ENCODE measurements around the gene ZNF491. TPM values are rescaled to one million over a fixed set of nuclear protein-coding genes. Genes with fewer than 3 reads are reported as not detected.
"Not testable (repeated sequence)": the region's sequence is repeated elsewhere in the genome, so short reads cannot be mapped to it uniquely, and the experiment has no call there.

ZNF491 gene
- total RNA-seq, 2 experiments from 2014 or later, result 0.96 to 1.7 TPM

GRCh38 chr19:11821474-11822109 lies 23.3 kb downstream of the ZNF491 start:
- CTCF ChIA-PET, result no interaction called here
- Mint-ChIP-seq H3K4me3 (no peak overlapping the region), H3K27ac (no peak overlapping the region), H3K27me3 (no peaks in the 10 kb centered on the region), H3K36me3 (peaks cover 65% of the 10 kb centered on the region), H3K4me1 (peaks cover 2% of the 10 kb centered on the region), H3K9me3 (ENCODE audit: low read depth) (peaks cover 14% of the 10 kb centered on the region)
- ATAC-seq (no peak), DNase-seq (no peak)

GRCh38 chr19:11828957-11829876 lies 30.9 kb downstream of the ZNF491 start:
- CTCF ChIA-PET, H3K4me3 Mint-ChIP-seq, ATAC-seq, H3K4me1 Mint-ChIP-seq, H3K27ac Mint-ChIP-seq, H3K27me3 Mint-ChIP-seq, DNase-seq: not testable (repeated sequence)
- Mint-ChIP-seq H3K9me3 (ENCODE audit: low read depth) (peaks cover 43% of the 10 kb centered on the region), H3K36me3 (peaks cover 78% of the 10 kb centered on the region)

GRCh38 chr19:11832253-11832912 lies 34.1 kb downstream of the ZNF491 start:
- CTCF ChIA-PET, result no interaction called here
- DNase-seq, result no peak
- H3K36me3 Mint-ChIP-seq, result peaks cover 68% of the 10 kb centered on the region
- H3K27ac Mint-ChIP-seq, result no peak overlapping the region
- peaks cover 52% of the 10 kb centered on the region for H3K9me3 Mint-ChIP-seq (ENCODE audit: low read depth)
- H3K4me1 Mint-ChIP-seq, result no peaks in the 10 kb centered on the region
- H3K27me3 Mint-ChIP-seq, result no peaks in the 10 kb centered on the region
- H3K4me3 Mint-ChIP-seq, result no peak overlapping the region
- ATAC-seq, result no peak

GRCh38 chr19:11833541-11833940 lies 35.2 kb downstream of the ZNF491 start:
- Mint-ChIP-seq H3K4me1 (no peaks in the 10 kb centered on the region), H3K36me3 (peaks cover 57% of the 10 kb centered on the region), H3K9me3 (ENCODE audit: low read depth) (peaks cover 49% of the 10 kb centered on the region), H3K27me3 (no peaks in the 10 kb centered on the region), H3K4me3 (no peak overlapping the region), H3K27ac (no peak overlapping the region)
- no peak for ATAC-seq
- DNase-seq, result no peak
- CTCF ChIA-PET, result no interaction called here

- H3K4me1 Mint-ChIP-seq, H3K27ac Mint-ChIP-seq, CTCF ChIA-PET, DNase-seq, ATAC-seq, H3K27me3 Mint-ChIP-seq, H3K4me3 Mint-ChIP-seq: not testable (repeated sequence)
- Mint-ChIP-seq H3K9me3 (ENCODE audit: low read depth) (peaks cover 41% of the 10 kb centered on the region), H3K36me3 (peaks cover 39% of the 10 kb centered on the region)
These were observed 37.3 kb downstream of the ZNF491 start for GRCh38 chr19:11835626-11836066.

GRCh38 chr19:11843722-11844121 lies 45.4 kb downstream of the ZNF491 start:
- Mint-ChIP-seq H3K36me3 (peaks cover 7% of the 10 kb centered on the region), H3K27ac (no peak overlapping the region), H3K4me1 (peaks cover 9% of the 10 kb centered on the region), H3K27me3 (no peaks in the 10 kb centered on the region), H3K9me3 (ENCODE audit: low read depth) (peaks cover 11% of the 10 kb centered on the region), H3K4me3 (no peak overlapping the region)
- CTCF ChIA-PET, result interaction anchor here (1.5 kb wide), 1 partner anchor 46 kb away, joined by 3 read pairs; the partner anchor contains the start of gene ZNF491
- no peak for ATAC-seq
- DNase-seq, result no peak

- not testable (repeated sequence) for H3K27ac Mint-ChIP-seq
These were observed 49.3 kb downstream of the ZNF491 start for GRCh38 chr19:11847615-11848014.

GRCh38 chr19:11848200-11848593 lies 49.9 kb downstream of the ZNF491 start:
- Mint-ChIP-seq H3K27ac (peak overlapping the region; percentile 84), H3K4me3 (peak overlapping the region; percentile 81), H3K27me3 (no peaks in the 10 kb centered on the region), H3K36me3 (peaks cover 23% of the 10 kb centered on the region), H3K4me1 (peaks cover 18% of the 10 kb centered on the region), H3K9me3 (ENCODE audit: low read depth) (peaks cover 4% of the 10 kb centered on the region)
- DNase-seq (no peak), ATAC-seq (no peak)
- CTCF ChIA-PET, result interaction anchor here (1.4 to 1.6 kb wide), 2 partner anchors 50 to 76 kb away, joined by 3 to 4 read pairs; partner anchors contain the start of gene ZNF491

More at GRCh38 chr19:11847615-11848014, 49.3 kb downstream of the ZNF491 start:
- Mint-ChIP-seq H3K4me1 (peaks cover 18% of the 10 kb centered on the region), H3K36me3 (peaks cover 20% of the 10 kb centered on the region)
- H3K4me3 Mint-ChIP-seq; DNase-seq; H3K9me3 Mint-ChIP-seq (ENCODE audit: low read depth); H3K27me3 Mint-ChIP-seq; ATAC-seq: not testable (repeated sequence)
- CTCF ChIA-PET, result interaction anchor here (1.6 kb wide), 1 partner anchor 50 kb away, joined by 4 read pairs; the partner anchor contains the start of gene ZNF491

- CTCF ChIA-PET, result interaction anchor here (1.4 to 1.6 kb wide), 2 partner anchors 51 to 75 kb away, joined by 3 to 4 read pairs; partner anchors contain the start of gene ZNF491
- ATAC-seq, result peak; percentile 100
- peaks cover 5% of the 10 kb centered on the region for H3K9me3 Mint-ChIP-seq (ENCODE audit: low read depth)
These were observed 50.5 kb downstream of the ZNF491 start, which contains the start of gene ZNF439 for GRCh38 chr19:11848594-11849469. Gene ZNF439 (plus strand): TSS chr19:11848726. CDS start chr19:11848868, 142 bp downstream.

GRCh38 chr19:11850289-11850688 lies 52.0 kb downstream of the ZNF491 start:
- not testable (repeated sequence) for H3K4me3 Mint-ChIP-seq; H3K27me3 Mint-ChIP-seq; DNase-seq; ATAC-seq; H3K27ac Mint-ChIP-seq; H3K9me3 Mint-ChIP-seq (ENCODE audit: low read depth)
- H3K36me3 Mint-ChIP-seq, result peaks cover 35% of the 10 kb centered on the region
- H3K4me1 Mint-ChIP-seq, result peaks cover 16% of the 10 kb centered on the region
- CTCF ChIA-PET, result interaction anchor here (1.0 to 1.4 kb wide), 2 partner anchors 13 to 53 kb away, joined by 3 read pairs; no protein-coding TSS in a partner anchor

More at GRCh38 chr19:11848594-11849469, 50.5 kb downstream of the ZNF491 start, which contains the start of gene ZNF439:
- H3K4me3 Mint-ChIP-seq, result peak within 1 kb of the TSS; percentile 81
- H3K27me3 Mint-ChIP-seq, result no peaks in the 10 kb centered on the region
- peaks cover 26% of the 10 kb centered on the region for H3K36me3 Mint-ChIP-seq
- peaks cover 16% of the 10 kb centered on the region for H3K4me1 Mint-ChIP-seq
- peak within 1 kb of the TSS; percentile 84 for H3K27ac Mint-ChIP-seq
- DNase-seq, result peak; percentile 92

GRCh38 chr19:11853358-11853757 lies 55.0 kb downstream of the ZNF491 start:
- DNase-seq (no peak), ATAC-seq (no peak)
- Mint-ChIP-seq H3K27ac (no peak overlapping the region), H3K9me3 (ENCODE audit: low read depth) (peaks cover 19% of the 10 kb centered on the region), H3K4me3 (no peak overlapping the region), H3K4me1 (peaks cover 12% of the 10 kb centered on the region), H3K36me3 (peaks cover 45% of the 10 kb centered on the region), H3K27me3 (no peaks in the 10 kb centered on the region)
- CTCF ChIA-PET, result no interaction called here

GRCh38 chr19:11856596-11857250 lies 58.4 kb downstream of the ZNF491 start:
- H3K9me3 Mint-ChIP-seq (ENCODE audit: low read depth), result peaks cover 30% of the 10 kb centered on the region
- H3K27me3 Mint-ChIP-seq, result no peaks in the 10 kb centered on the region
- no peaks in the 10 kb centered on the region for H3K4me1 Mint-ChIP-seq
- ATAC-seq, result no peak
- no peak overlapping the region for H3K27ac Mint-ChIP-seq
- no peak for DNase-seq
- CTCF ChIA-PET, result no interaction called here
- no peak overlapping the region for H3K4me3 Mint-ChIP-seq
- peaks cover 39% of the 10 kb centered on the region for H3K36me3 Mint-ChIP-seq

All from activated CD8-positive, alpha-beta memory T cell treated with anti-CD3 and anti-CD28 coated beads, Interleukin-2, amount 10 ng/mL, durations not matched to agents 7 days and 5 days (primary cell).